Nephron (organoid): ENCODE measurements around the gene RUNX2.

Experiments used
- H3K27ac Mint-ChIP-seq, 3 experiments: 2 replicates each; pipeline ENCODE4 v1.8.0; 2020; ENCODE audit warnings: mixed read lengths in 3 of 3, mild to moderate bottlenecking in 2 of 3, moderate library complexity in 1 of 3
- H3K27me3 Mint-ChIP-seq: 2 replicates; pipeline ENCODE4 v1.8.0; 2021; ENCODE audit warnings: low read depth, mild to moderate bottlenecking, moderate library complexity, mixed read lengths
- H3K36me3 Mint-ChIP-seq: 2 replicates; pipeline ENCODE4 v1.8.0; 2020; ENCODE audit warnings: low read depth, mixed read lengths
- H3K4me1 Mint-ChIP-seq: 2 replicates; pipeline ENCODE4 v1.8.0; 2020; ENCODE audit warnings: mixed read lengths
- H3K4me3 Mint-ChIP-seq, 3 experiments: 2 replicates each; pipeline ENCODE4 v1.8.0; 2020; ENCODE audit warnings: mild to moderate bottlenecking in 3 of 3, mixed read lengths in 3 of 3, moderate library complexity in 2 of 3
- H3K9me3 Mint-ChIP-seq: 2 replicates; pipeline ENCODE4 v1.8.0; 2020; ENCODE audit warnings: mixed read lengths
- TF ChIP-seq, protein P1 (sequence below), 3 experiments: fragments of 200-600 bp; sonication (generic); IDR thresholded peaks; one replicate each; pipeline ENCODE4 v1.5.0; 2021; ENCODE audit warnings: antibody characterized with exemption in 3 of 3; ENCODE audit not compliant: unreplicated experiment in 3 of 3

The RUNX2 gene

DNA sequence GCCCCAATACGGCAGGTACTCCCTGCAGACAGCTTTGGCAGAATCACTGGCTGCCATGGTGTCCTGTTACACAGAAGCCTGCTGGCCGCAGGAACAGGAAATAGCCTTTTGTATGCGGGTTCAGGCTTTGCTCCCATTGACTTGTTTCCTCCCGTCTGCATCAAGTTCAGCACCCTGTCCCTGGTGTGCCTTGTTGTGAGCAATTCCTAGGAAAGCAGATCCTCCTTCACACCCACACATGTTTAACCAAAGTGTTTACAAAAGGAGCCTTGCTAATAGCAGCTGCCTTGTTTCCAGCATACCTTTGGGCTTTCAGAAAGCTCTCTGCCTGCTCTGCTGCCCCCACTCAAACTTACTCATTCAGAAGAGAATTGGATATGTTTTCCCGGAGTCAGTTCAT is 176.8 kb downstream of the RUNX2 start:
- TF ChIP-seq, protein P1, sequence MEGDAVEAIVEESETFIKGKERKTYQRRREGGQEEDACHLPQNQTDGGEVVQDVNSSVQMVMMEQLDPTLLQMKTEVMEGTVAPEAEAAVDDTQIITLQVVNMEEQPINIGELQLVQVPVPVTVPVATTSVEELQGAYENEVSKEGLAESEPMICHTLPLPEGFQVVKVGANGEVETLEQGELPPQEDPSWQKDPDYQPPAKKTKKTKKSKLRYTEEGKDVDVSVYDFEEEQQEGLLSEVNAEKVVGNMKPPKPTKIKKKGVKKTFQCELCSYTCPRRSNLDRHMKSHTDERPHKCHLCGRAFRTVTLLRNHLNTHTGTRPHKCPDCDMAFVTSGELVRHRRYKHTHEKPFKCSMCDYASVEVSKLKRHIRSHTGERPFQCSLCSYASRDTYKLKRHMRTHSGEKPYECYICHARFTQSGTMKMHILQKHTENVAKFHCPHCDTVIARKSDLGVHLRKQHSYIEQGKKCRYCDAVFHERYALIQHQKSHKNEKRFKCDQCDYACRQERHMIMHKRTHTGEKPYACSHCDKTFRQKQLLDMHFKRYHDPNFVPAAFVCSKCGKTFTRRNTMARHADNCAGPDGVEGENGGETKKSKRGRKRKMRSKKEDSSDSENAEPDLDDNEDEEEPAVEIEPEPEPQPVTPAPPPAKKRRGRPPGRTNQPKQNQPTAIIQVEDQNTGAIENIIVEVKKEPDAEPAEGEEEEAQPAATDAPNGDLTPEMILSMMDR (IDR thresholded peaks at IDR 0.05; ENCODE audit: unreplicated experiment in 3 of 3), result no peak
- Mint-ChIP-seq H3K27ac (peak overlapping the region; percentile 51 to 61 (median 56)), H3K27me3 (no peaks in the 10 kb centered on the region), H3K4me1 (peaks cover 30% of the 10 kb centered on the region), H3K36me3 (no peaks in the 10 kb centered on the region), H3K9me3 (no peaks in the 10 kb centered on the region), H3K4me3 (peak overlapping the region in 1 of 3 experiments; percentile 46)

DNA sequence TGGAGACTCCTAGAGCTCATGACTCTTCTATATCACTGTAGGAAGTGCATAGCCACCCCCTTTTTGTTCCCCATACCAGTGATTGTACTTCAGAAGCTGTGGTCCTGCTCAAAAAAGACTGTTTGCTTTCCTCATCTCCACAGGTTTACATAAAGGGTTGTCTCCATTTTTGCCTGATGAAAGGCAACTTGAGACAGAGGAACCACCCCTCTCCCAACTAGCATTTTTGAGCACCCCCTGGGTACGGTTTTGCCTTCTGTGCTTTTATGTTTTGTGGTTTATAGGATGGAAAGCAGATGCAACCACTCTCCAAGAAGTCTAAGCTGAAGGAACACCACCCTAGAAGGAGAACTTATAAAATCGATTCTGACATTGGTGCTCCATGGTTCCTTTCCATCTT is 177.3 kb downstream of the RUNX2 start:
- Mint-ChIP-seq H3K27ac (peak overlapping the region in 2 of 3 experiments; percentile 51 to 61), H3K4me3 (no peak overlapping the region), H3K9me3 (no peaks in the 10 kb centered on the region), H3K27me3 (no peaks in the 10 kb centered on the region), H3K36me3 (no peaks in the 10 kb centered on the region), H3K4me1 (peaks cover 30% of the 10 kb centered on the region)
- TF ChIP-seq, protein P1 (IDR thresholded peaks at IDR 0.05; ENCODE audit: unreplicated experiment in 3 of 3), result no peak

DNA sequence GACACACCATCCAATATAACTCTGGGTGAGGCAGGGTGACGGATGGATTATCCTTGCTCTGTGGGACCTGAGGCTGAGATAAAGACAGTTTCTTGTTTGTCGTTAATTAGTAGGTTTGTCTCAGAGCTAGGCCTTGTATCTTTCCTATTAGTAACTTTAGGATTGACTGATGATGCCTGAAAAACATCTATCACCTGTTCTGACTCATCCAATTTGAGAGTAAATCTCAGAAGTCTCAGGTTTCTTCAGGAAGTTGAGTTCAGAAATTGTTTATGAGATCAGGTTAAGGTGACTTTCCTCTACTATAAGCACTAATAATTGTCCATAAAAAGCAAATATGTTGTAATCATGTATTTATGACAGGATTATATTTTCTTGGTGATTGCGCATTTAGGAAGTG is 179.1 kb downstream of the RUNX2 start:
- Mint-ChIP-seq H3K27me3 (no peaks in the 10 kb centered on the region), H3K27ac (no peak overlapping the region), H3K36me3 (no peaks in the 10 kb centered on the region), H3K4me3 (no peak overlapping the region), H3K9me3 (no peaks in the 10 kb centered on the region), H3K4me1 (peaks cover 30% of the 10 kb centered on the region)
- TF ChIP-seq, protein P1 (IDR thresholded peaks at IDR 0.05; ENCODE audit: unreplicated experiment in 3 of 3), result no peak

DNA sequence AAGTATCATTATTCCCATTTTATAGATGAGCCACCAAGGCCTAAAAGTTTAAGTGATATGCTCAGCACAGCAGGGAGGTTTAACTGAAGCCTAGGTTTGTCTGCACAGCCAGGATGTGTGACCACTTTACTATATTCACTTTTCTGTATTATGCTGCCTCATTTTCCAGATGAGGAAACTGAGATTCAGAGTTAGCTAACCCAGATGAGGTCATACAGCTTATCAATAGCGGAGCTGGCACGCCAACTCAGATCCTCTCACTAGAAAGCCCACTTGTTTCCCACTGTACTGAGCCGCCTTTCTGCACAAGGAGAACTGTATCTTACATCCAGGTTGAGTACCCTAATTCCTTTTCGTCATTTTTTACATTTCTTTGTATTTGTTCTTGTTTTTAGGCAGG is 181.3 kb downstream of the RUNX2 start:
- H3K9me3 Mint-ChIP-seq, result no peaks in the 10 kb centered on the region
- no peak overlapping the region for H3K4me3 Mint-ChIP-seq
- no peaks in the 10 kb centered on the region for H3K36me3 Mint-ChIP-seq
- no peaks in the 10 kb centered on the region for H3K27me3 Mint-ChIP-seq
- TF ChIP-seq, protein P1 (IDR thresholded peaks at IDR 0.05; ENCODE audit: unreplicated experiment in 3 of 3), result no peak
- no peak overlapping the region for H3K27ac Mint-ChIP-seq
- peaks cover 35% of the 10 kb centered on the region for H3K4me1 Mint-ChIP-seq

DNA sequence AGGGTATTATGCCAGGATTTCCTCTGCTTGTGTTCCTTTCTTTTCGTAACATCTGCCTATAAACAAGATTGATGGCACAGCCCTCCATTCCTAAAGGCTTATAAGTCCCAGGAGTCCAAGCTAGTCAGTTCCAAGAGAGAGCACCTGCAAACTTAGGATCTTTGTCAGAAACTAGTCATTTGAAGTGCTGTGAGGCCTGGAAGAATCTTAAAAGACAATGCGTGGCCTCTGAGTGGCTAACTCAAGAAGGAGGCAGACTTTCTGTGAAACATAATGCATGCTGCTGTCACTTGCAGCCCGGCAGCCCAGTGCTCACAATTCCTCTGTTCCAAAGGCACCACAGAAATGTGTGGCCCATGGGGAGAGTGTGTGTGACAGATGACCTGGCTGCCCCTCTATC is 184.6 kb downstream of the RUNX2 start:
- no peaks in the 10 kb centered on the region for H3K27me3 Mint-ChIP-seq

DNA sequence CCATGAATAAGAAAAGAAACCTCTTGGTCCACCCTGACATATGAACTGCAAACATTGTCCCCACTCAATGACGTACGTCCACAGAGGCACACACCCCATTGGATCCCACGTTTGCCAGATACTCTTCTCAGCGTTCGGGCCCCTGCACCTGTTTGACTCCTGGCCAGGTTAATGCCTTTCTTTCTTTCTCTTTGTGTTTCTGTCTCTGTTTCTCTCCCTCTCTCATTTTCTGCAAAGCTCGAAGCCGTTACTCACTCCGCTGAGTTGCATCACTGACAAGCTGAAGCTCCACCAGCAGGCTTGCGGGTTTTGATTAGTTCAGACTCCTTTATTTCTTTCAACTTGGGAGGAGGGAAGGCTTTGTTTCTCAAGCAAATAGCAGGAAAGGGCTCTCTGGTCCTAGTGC is 185.1 kb downstream of the RUNX2 start:
- TF ChIP-seq, protein P1 (IDR thresholded peaks at IDR 0.05; ENCODE audit: unreplicated experiment in 3 of 3), result no peak
- H3K9me3 Mint-ChIP-seq, result no peaks in the 10 kb centered on the region
- no peaks in the 10 kb centered on the region for H3K36me3 Mint-ChIP-seq
- peaks cover 7% of the 10 kb centered on the region for H3K4me1 Mint-ChIP-seq
- H3K4me3 Mint-ChIP-seq, result no peak overlapping the region
- no peak overlapping the region for H3K27ac Mint-ChIP-seq
- H3K27me3 Mint-ChIP-seq, result no peaks in the 10 kb centered on the region

More for the DNA sequence above, 184.6 kb downstream of the RUNX2 start:
- no peak overlapping the region for H3K27ac Mint-ChIP-seq
- no peaks in the 10 kb centered on the region for H3K36me3 Mint-ChIP-seq
- TF ChIP-seq, protein P1 (IDR thresholded peaks at IDR 0.05; ENCODE audit: unreplicated experiment in 3 of 3), result no peak
- H3K4me3 Mint-ChIP-seq, result no peak overlapping the region
- peaks cover 7% of the 10 kb centered on the region for H3K4me1 Mint-ChIP-seq
- H3K9me3 Mint-ChIP-seq, result no peaks in the 10 kb centered on the region
